Measurements from ENCODE around the gene SCRN1.

DNA sequence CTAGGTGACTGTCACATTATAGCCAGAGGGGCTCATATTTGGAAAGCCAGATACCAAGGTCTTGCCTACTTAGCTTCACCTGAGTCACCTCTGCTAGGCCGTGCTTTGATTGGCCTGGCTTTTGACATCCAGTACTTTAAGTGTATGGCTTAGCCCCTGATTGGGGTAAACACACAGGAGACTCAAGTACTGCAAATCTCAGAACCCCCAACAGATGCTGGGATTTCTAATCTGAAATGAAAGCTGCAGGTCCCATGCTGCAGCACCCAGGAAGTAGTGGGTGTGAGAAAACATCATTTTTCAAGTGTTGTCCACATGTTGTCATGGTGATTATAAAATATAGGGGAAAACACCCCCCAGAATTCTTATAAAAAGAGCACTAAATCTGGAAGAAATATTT, 107.1 kb downstream of the SCRN1 start:
- no peak for TF ChIP-seq CEBPB (IDR thresholded peaks at IDR 0.05)
- TF ChIP-seq, protein P1, sequence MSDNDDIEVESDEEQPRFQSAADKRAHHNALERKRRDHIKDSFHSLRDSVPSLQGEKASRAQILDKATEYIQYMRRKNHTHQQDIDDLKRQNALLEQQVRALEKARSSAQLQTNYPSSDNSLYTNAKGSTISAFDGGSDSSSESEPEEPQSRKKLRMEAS (IDR thresholded peaks at IDR 0.05): no peak

Data from Ishikawa (cell line).